Neural cell (in vitro differentiated cells): ENCODE results near the gene GTF2F1. TPM values are rescaled to one million over a fixed set of nuclear protein-coding genes. Genes with fewer than 3 reads are reported as not detected.

Experiments
- H2AFZ ChIP-seq: fragments of 200-600, 300-800 bp; sonication (generic), shearing (Covaris generic); 2 replicates; pipeline ENCODE4 v1.6.0; 2014; ENCODE audit warnings: low read depth, mild to moderate bottlenecking, antibody characterized with exemption, low read length, moderate library complexity
- H3F3A ChIP-seq: fragments of 200-600 bp; shearing (Covaris generic); 2 replicates; pipeline ENCODE4 v1.6.1; 2016; ENCODE audit warnings: mild to moderate bottlenecking, moderate library complexity, mixed read lengths, antibody characterized with exemption, low read length; ENCODE audit not compliant: insufficient read depth, poor library complexity, severe bottlenecking
- H3K27ac ChIP-seq: fragments of 200-600, 300-800 bp; sonication (generic), shearing (Covaris generic); 2 replicates; pipeline ENCODE4 v1.5.1; 2014; ENCODE audit warnings: mild to moderate bottlenecking, low read length, moderate library complexity
- H3K27me3 ChIP-seq: fragments of 300-800, 200-600 bp; sonication (generic), shearing (Covaris generic); 2 replicates; pipeline ENCODE4 v1.6.0; 2014; ENCODE audit warnings: mild to moderate bottlenecking, low read depth, low read length, moderate library complexity; ENCODE audit not compliant: insufficient read depth
- H3K36me3 ChIP-seq: fragments of 300-800, 200-600 bp; sonication (generic), shearing (Covaris generic); 2 replicates; pipeline ENCODE4 v1.5.1; 2014; ENCODE audit warnings: mild to moderate bottlenecking, antibody characterized with exemption, low read length, moderate library complexity; ENCODE audit not compliant: insufficient read depth
- H3K4me2 ChIP-seq: fragments of 300-800, 200-600 bp; sonication (generic), shearing (Covaris generic); 2 replicates; pipeline ENCODE4 v1.6.0; 2014; ENCODE audit warnings: mild to moderate bottlenecking, low read length
- H3K4me3 ChIP-seq: fragments of 300-800, 200-600 bp; sonication (generic), shearing (Covaris generic); 2 replicates; pipeline ENCODE4 v1.5.1; 2014; ENCODE audit warnings: mild to moderate bottlenecking, low read length, moderate library complexity
- H3K79me2 ChIP-seq: fragments of 200-600 bp; shearing (Covaris generic); replicated peaks from 2 replicates; pipeline ENCODE4 v1.6.0; 2014; ENCODE audit warnings: mild to moderate bottlenecking, low read length, moderate library complexity; ENCODE audit not compliant: insufficient read depth
- H3K9ac ChIP-seq: fragments of 300-800, 200-600 bp; sonication (generic), shearing (Covaris generic); 2 replicates; pipeline ENCODE4 v1.6.1; 2016; ENCODE audit warnings: mild to moderate bottlenecking, low read length, mixed read lengths
- H3K9me2 ChIP-seq: fragments of 200-600 bp; shearing (Covaris generic); 2 replicates; pipeline ENCODE4 v1.6.1; 2016; ENCODE audit warnings: mild to moderate bottlenecking, low read length, mixed read lengths; ENCODE audit not compliant: insufficient read depth
- H3K9me3 ChIP-seq: fragments of 200-600, 300-800 bp; sonication (generic), shearing (Covaris generic); 2 replicates; pipeline ENCODE4 v1.6.1; 2016; ENCODE audit warnings: mild to moderate bottlenecking, mixed run types, low read length, moderate library complexity, mixed read lengths
- H4K20me1 ChIP-seq: fragments of 200-600 bp; shearing (Covaris generic); 2 replicates; pipeline ENCODE4 v1.6.1; 2016; ENCODE audit warnings: mild to moderate bottlenecking, mixed run types; ENCODE audit not compliant: insufficient read depth
- EP300 ChIP-seq: fragments of 450-650 bp; conservative IDR thresholded peaks from 2 replicates; pipeline ENCODE4 v1.6.1; 2014; ENCODE audit warnings: antibody characterized with exemption, mild to moderate bottlenecking, moderate library complexity; ENCODE audit not compliant: poor library complexity, severe bottlenecking
- EZH2 ChIP-seq: fragments of 200-600, 300-800 bp; shearing (Covaris generic), sonication (generic); IDR thresholded peaks from 2 replicates; pipeline ENCODE4 v1.6.1; 2014; ENCODE audit warnings: antibody characterized with exemption, low read length, borderline replicate concordance, mild to moderate bottlenecking; ENCODE audit not compliant: insufficient read depth, poor library complexity, severe bottlenecking
- MXI1 ChIP-seq: fragments of 450-650 bp; conservative IDR thresholded peaks from 2 replicates; pipeline ENCODE4 v1.6.1; 2014; ENCODE audit warnings: antibody characterized with exemption, mild to moderate bottlenecking; ENCODE audit not compliant: poor library complexity, severe bottlenecking
- POLR2AphosphoS5 ChIP-seq: IDR thresholded peaks from 2 replicates; pipeline ENCODE4 v1.6.1; 2012
- RAD21 ChIP-seq: fragments of 450-650 bp; conservative IDR thresholded peaks from 2 replicates; pipeline ENCODE4 v1.6.1; 2014; ENCODE audit warnings: antibody characterized with exemption, mild to moderate bottlenecking, moderate library complexity
- SMC3 ChIP-seq: fragments of 450-650 bp; conservative IDR thresholded peaks from 2 replicates; pipeline ENCODE4 v1.6.1; 2014; ENCODE audit warnings: antibody characterized with exemption, mild to moderate bottlenecking, moderate library complexity; ENCODE audit not compliant: poor library complexity
- TAF1 ChIP-seq: IDR thresholded peaks from 2 replicates; pipeline ENCODE4 v1.6.1; 2012; ENCODE audit warnings: low read depth
- polyA plus RNA-seq: library from polyadenylated mRNA; depleted of rRNA; stranded (reverse); fragments of >200 nt; gene quantifications from 2 replicates; pipeline ENCODE4 v1.2.3, GENCODE V29; 2014
- TF ChIP-seq, protein P1 (sequence below): IDR thresholded peaks from 2 replicates; pipeline ENCODE4 v1.6.1; 2012; ENCODE audit warnings: borderline replicate concordance
- TF ChIP-seq, protein P2 (sequence below): fragments of 450-650 bp; IDR thresholded peaks from 2 replicates; pipeline ENCODE4 v1.5.1; 2014; ENCODE audit warnings: antibody characterized with exemption, mild to moderate bottlenecking, moderate library complexity; ENCODE audit not compliant: poor library complexity, severe bottlenecking

The GTF2F1 gene
- polyA plus RNA-seq, 1 donor from 2014 or later, result 53.9 TPM

DNA sequence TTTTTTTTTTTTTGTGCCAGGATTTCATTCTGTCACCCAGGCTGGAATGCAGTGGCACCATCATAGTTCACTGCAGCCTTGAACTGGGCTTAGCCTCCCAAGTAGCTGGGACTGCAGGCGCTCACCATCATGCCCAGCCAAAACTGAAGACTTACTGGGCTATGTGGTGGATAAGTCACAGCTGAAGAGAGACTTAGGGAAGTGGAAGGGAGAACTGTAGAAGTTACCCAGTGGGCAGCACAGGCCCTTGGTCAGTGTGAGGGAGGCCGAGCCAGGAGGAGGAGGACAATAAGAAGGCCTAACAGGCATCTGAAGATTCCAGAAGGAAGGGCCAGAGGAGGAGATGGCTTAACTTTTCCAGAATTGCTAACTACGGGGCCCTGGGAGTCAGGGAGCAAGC lies 13.2 kb downstream of the GTF2F1 start:
- Histone ChIP-seq H4K20me1 (no peaks in the 10 kb centered on the region), H3K9me2 (no peaks in the 10 kb centered on the region), H3K79me2 (no peaks in the 10 kb centered on the region), H2AFZ (no peak overlapping the region), H3K9me3 (peaks cover 7% of the 10 kb centered on the region), H3K4me2 (no peak overlapping the region), H3K27me3 (no peaks in the 10 kb centered on the region), H3F3A (no peaks in the 10 kb centered on the region), H3K36me3 (peaks cover 11% of the 10 kb centered on the region), H3K27ac (no peak overlapping the region), H3K4me3 (no peak overlapping the region), H3K9ac (no peak overlapping the region)
- no peak for TF ChIP-seq POLR2AphosphoS5

DNA sequence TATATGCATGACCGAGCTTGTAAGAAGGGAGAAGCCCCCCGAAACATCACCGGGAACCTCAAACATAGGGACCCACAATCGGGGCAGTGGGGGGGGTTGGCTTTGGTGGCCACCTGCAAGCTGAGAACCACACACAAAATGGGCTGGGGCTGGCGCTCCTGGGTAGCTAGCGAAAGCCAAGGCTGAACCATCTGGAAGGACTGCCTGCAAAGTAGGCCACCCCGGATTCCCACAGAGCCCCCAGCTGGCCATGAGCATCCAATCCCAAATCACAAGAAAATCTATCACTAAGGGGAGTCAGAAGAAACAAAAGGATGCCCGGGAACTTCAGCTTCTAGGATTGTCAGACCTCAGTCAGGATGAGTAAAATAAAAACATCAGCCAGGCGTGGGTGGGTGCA lies 14.5 kb downstream of the GTF2F1 start:
- no peak overlapping the region for H2AFZ ChIP-seq
- H3K4me3 ChIP-seq, result no peak overlapping the region
- no peaks in the 10 kb centered on the region for H3K27me3 ChIP-seq
- no peaks in the 10 kb centered on the region for H3K9me2 ChIP-seq
- no peak for TF ChIP-seq SMC3
- no peak for TF ChIP-seq MXI1
- no peak for TF ChIP-seq EP300
- no peak for TF ChIP-seq EZH2
- TF ChIP-seq TAF1, result no peak
- TF ChIP-seq RAD21, result no peak
- TF ChIP-seq, protein P1, sequence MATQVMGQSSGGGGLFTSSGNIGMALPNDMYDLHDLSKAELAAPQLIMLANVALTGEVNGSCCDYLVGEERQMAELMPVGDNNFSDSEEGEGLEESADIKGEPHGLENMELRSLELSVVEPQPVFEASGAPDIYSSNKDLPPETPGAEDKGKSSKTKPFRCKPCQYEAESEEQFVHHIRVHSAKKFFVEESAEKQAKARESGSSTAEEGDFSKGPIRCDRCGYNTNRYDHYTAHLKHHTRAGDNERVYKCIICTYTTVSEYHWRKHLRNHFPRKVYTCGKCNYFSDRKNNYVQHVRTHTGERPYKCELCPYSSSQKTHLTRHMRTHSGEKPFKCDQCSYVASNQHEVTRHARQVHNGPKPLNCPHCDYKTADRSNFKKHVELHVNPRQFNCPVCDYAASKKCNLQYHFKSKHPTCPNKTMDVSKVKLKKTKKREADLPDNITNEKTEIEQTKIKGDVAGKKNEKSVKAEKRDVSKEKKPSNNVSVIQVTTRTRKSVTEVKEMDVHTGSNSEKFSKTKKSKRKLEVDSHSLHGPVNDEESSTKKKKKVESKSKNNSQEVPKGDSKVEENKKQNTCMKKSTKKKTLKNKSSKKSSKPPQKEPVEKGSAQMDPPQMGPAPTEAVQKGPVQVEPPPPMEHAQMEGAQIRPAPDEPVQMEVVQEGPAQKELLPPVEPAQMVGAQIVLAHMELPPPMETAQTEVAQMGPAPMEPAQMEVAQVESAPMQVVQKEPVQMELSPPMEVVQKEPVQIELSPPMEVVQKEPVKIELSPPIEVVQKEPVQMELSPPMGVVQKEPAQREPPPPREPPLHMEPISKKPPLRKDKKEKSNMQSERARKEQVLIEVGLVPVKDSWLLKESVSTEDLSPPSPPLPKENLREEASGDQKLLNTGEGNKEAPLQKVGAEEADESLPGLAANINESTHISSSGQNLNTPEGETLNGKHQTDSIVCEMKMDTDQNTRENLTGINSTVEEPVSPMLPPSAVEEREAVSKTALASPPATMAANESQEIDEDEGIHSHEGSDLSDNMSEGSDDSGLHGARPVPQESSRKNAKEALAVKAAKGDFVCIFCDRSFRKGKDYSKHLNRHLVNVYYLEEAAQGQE, result no peak
- TF ChIP-seq POLR2AphosphoS5, result no peak
- TF ChIP-seq, protein P2, sequence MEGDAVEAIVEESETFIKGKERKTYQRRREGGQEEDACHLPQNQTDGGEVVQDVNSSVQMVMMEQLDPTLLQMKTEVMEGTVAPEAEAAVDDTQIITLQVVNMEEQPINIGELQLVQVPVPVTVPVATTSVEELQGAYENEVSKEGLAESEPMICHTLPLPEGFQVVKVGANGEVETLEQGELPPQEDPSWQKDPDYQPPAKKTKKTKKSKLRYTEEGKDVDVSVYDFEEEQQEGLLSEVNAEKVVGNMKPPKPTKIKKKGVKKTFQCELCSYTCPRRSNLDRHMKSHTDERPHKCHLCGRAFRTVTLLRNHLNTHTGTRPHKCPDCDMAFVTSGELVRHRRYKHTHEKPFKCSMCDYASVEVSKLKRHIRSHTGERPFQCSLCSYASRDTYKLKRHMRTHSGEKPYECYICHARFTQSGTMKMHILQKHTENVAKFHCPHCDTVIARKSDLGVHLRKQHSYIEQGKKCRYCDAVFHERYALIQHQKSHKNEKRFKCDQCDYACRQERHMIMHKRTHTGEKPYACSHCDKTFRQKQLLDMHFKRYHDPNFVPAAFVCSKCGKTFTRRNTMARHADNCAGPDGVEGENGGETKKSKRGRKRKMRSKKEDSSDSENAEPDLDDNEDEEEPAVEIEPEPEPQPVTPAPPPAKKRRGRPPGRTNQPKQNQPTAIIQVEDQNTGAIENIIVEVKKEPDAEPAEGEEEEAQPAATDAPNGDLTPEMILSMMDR, result no peak
- H3F3A ChIP-seq, result no peaks in the 10 kb centered on the region
- H4K20me1 ChIP-seq, result no peaks in the 10 kb centered on the region
- H3K27ac ChIP-seq, result no peak overlapping the region
- H3K36me3 ChIP-seq, result peaks cover 11% of the 10 kb centered on the region
- H3K9ac ChIP-seq, result no peak overlapping the region
- H3K79me2 ChIP-seq, result no peaks in the 10 kb centered on the region
- H3K4me2 ChIP-seq, result no peak overlapping the region
- peaks cover 7% of the 10 kb centered on the region for H3K9me3 ChIP-seq

DNA sequence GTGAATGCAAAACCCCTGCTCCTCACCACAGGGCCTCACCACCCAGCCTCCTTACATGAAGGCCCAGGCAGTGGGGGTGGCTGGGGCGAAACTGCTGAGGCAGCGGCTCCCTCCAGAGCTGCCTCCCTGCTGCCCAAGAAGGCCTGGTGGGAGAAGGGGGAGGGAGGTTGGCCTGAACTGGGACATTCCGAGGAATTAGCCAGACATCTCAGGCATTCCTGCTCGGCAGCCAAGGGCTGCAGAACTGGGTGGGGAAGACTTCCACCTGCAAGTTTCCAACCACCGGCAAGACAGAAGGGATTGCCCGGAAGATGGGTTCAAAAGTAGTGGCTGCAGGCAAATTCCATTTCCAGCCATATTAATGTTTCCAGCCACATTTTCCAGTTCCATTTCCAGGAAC lies 14.9 kb downstream of the GTF2F1 start:
- Histone ChIP-seq H3K27ac (no peak overlapping the region), H3K9me3 (peaks cover 7% of the 10 kb centered on the region), H3K36me3 (peaks cover 11% of the 10 kb centered on the region), H3K79me2 (no peaks in the 10 kb centered on the region), H3K9ac (no peak overlapping the region), H3K4me2 (no peak overlapping the region), H3F3A (no peaks in the 10 kb centered on the region), H3K27me3 (no peaks in the 10 kb centered on the region), H3K4me3 (no peak overlapping the region), H2AFZ (no peak overlapping the region), H4K20me1 (no peaks in the 10 kb centered on the region), H3K9me2 (no peaks in the 10 kb centered on the region)
- TF ChIP-seq SMC3 (no peak), TAF1 (no peak), MXI1 (no peak), EP300 (no peak), EZH2 (no peak), RAD21 (no peak), POLR2AphosphoS5 (no peak)
- TF ChIP-seq, protein P1, result no peak
- TF ChIP-seq, protein P2, result no peak
